ENCODE results near the gene MAPK13.
A peak's percentile ranks its signal among the peaks of the same experiment; 100 is the strongest.
"Not testable (repeated sequence)": the region's sequence is repeated elsewhere in the genome, so short reads cannot be mapped to it uniquely, and the experiment has no call there.

The MAPK13 gene

GRCh38 chr6:36128793-36129192, 1.5 kb upstream of the MAPK13 start:
- no peak for DNase-seq

- DNase-seq, result not testable (repeated sequence)
Observed at GRCh38 chr6:36129334-36129733, 979 bp upstream of the MAPK13 start.

GRCh38 chr6:36130667-36131510, 576 bp downstream of the MAPK13 start:
- DNase-seq, result no peak

DNA sequence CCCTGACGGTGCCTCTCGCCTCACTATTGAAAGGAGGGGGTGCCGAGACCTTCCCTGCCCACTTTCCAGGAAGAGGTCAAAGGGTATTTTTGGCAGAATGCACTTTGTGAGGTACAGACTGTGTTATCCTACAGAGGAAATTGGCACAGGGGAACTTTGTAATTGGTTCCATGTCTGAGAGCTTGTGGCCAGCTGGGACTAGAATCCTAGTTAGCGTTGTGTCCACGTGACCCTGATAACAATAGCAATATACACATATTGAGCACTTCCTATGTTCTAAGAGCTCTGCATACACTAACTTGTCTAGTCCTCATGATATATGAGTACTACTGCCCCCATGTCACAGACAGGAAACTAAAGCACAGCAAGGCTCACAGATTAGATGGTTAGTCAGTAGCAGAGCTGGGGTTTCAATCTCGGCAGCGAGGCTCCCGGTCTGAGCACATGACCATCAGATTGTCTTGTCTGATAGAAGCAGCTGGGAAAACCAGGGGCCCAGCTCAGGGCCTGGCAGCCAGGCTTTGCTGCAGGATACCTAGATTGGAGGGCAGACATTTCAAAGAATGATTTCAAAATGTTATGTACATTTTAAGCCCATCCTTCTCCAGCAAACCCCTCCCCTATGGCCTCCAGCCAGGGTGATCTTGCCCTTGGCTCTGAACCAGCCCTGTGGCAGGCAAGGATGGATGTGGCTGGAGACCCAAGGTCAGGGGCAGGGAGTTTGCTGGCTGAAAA, 1.4 kb downstream of the MAPK13 start:
- DNase-seq, result peak; percentile 85

DNA sequence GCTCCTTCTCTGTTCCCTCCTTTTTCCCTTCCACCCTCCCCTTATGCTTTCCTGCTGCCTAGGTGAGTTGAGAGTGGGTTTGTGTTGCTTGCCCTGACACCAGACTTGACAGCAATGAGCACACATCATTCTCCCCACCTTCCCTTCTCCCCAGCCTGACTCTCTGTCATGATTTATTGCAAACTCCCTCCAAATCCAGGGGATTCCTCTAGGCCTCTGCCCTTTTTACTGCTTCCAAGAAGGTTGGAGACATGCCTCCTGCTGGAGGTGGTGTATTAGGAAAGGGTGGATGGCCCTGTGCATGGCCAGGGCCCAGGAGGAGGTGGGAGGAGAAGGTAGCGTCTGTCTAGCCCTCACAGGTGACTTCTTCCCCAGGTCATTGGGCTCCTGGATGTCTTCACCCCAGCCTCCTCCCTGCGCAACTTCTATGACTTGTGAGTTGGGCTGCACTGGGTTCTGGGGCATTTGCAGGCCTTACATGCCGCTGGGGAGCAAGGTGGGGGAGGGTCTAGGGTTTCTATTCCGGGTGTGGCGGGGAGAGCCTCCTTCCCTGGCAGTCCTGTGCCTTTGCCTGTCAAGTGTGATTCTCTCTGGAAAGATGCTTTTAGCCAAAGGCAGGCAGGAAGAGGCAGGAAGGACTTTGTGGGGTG, 2.1 kb downstream of the MAPK13 start:
- DNase-seq, result no peak

DNA sequence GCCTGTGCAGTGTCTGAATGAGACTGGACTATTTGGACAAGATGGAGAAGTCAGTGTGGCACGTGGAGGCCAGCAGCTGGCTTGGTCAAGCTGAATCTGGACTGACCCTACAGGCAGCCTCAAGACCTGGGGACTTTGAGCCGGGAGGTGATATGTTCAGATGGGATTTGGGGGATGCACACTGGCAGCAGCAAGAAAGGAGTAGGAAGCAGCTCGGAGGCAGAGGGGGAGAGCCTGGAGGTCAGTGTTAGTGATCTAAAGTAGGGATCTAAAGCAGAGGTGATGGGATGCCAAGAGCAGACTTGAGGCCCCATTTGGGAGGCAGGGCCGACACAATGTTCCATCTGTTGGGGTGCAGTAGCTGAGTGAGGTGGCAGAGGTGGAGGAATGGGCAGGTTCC, 2.8 kb downstream of the MAPK13 start:
- DNase-seq, result no peak

DNA sequence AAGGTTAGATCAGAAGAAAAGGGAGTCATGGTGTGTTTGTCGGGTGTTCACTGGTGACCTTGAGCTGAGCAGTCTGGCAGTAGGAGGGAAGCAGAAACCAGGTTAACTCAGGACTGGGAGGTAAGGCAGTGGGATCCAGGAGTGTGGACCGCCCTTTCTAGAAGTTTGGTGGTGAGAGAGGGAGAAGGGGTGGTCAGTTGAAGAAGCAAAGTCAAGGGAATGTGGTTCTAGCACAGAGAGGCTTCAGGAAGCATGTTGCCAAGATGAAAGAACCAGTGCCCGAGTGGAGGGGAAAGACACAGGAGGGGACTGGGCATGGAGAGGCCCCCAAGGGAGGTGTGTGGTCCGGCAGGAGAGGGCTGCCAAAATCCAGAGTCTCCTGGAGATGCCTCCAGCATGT, 3.6 kb downstream of the MAPK13 start:
- no peak for DNase-seq

GRCh38 chr6:36135053-36135731, 4.9 kb downstream of the MAPK13 start:
- no peak for DNase-seq

DNA sequence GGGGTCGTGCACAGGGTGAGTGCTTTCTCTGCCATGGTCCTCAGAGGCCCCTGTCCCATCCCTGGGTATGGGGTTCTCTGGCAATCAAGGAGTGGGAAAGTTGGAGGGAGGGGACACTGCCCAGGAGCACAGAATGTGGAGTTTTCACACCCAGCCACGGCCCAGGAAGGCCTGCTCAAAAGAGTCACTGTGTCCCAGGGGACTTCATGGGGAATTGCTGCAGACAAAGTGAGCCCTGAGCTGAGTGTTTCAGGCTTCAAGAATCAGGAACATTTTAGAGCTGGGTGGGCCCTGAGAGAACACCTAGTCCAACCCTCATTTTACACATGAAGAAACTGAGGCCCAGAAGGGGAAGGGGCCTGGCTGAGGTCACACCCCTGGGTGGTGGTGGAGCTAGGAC, 5.7 kb downstream of the MAPK13 start:
- no peak for DNase-seq

- no peak for DNase-seq
Observed at GRCh38 chr6:36136551-36136950, 6.2 kb downstream of the MAPK13 start.

DNA sequence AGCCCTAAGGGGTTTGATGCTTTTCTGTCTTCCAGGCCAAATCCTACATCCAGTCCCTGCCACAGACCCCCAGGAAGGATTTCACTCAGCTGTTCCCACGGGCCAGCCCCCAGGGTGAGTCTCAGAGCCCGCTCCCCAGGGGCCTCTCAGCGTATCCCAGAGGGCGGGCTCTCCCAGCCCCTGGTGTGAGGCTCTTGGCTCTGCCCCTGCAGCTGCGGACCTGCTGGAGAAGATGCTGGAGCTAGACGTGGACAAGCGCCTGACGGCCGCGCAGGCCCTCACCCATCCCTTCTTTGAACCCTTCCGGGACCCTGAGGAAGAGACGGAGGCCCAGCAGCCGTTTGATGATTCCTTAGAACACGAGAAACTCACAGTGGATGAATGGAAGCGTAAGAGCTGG, 8.4 kb downstream of the MAPK13 start:
- DNase-seq, result no peak

DNA sequence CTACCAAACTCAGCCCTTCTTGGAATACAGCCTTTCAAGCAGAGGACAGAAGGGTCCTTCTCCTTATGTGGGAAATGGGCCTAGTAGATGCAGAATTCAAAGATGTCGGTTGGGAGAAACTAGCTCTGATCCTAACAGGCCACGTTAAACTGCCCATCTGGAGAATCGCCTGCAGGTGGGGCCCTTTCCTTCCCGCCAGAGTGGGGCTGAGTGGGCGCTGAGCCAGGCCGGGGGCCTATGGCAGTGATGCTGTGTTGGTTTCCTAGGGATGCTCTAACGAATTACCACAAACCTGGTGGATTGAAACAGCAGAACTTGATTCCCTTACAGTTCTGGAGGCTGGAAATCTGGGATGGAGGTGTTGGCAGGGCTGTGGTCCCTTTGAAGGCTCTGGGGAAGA, 9.1 kb downstream of the MAPK13 start:
- no peak for DNase-seq

DNA sequence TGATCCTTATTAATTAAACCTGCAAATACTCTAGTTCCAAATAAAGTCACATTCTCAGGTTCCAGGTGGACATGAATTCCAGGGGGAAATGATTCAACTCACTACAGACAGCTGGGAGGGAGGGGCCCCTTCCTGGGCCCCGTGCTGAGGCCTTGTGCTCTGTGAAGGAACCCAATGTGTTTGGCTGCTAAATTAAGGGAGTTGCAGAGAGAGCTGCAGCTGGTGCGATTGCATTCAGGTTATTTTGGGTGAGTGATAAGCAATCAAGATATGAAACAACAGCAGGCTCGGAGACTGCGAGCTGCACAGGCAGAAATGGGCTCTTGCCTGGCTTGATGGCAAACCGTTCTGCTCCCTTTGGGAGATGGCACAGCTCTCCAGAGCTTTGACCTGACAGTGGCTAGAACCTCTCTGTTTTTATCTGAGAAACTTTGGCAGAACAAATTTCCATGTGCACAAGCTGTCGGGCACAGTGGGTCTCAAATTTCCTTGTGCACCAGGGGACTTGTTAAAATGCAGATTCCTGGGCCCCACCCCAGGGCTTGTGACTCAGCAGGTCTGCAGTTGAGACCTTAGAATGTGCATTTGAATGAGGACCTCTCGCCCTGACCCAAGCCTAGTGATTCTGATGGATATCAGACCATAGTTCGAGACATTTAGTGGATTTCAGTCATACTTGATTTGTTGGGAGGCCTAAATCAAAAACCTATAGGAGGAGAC, 9.8 kb downstream of the MAPK13 start:
- DNase-seq, result no peak

DNA sequence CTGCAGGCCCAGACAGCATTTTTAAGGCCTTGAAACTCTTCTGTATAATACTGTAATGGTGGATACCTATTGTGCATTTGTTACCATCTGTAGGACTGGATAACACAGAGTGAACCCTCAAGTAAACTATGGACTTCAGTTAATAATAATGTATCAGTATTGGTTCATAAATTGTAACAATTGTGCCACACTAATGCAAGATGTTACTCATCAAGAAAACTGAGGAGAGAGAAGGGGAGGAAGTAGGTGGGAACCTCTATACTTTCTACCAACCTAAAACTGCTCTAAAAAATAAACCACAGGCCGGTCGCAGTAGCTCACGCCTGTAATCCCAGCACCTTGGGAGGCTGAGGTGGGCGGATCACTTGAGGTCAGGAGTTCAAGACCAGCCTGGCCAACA, 10.8 kb downstream of the MAPK13 start:
- DNase-seq, result no peak

DNA sequence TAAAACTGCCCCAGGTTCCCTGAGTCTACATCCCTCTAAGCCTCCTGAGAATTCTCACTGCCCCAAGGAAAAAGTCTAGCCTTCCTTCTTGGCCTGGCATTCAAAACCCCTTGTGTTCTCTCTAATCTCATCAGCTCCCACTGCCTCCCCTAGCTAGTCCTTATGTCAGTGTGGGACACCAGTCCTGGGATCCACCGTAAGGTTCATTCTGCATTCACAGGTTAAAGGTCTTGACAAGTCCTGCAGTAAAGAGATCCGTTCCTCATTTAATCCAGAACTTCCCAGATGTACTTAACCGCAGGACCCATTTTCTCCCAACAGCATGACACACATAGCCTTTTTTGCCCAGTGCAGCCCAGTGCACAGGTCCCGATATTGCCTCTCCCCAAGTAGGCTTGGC, 11.6 kb downstream of the MAPK13 start:
- no peak for DNase-seq

GRCh38 chr6:36142971-36143838, 12.9 kb downstream of the MAPK13 start:
- DNase-seq, result no peak

- DNase-seq, result no peak
Observed at GRCh38 chr6:36145495-36145894, 15.2 kb downstream of the MAPK13 start.

- DNase-seq, result no peak
Observed at GRCh38 chr6:36147294-36147693, 17.0 kb downstream of the MAPK13 start.

DNA sequence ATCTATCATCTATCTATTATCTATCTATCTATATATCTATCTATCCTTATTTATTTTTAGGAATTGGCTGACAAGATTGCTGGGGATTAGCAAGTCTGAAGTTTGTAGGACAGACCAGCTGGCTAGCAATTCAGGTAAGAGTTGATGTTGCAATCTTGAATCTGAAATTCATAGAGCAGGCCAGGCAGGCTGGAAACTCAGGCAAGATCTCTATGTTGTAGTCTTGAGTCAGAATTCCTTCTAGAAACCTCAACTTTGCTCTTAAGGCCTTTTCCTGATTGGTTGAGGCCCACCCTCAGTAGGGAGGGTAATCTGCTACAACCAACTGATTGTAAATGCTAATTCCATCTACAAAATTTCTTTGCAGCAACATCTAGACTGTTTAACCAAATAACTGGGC, 19.2 kb downstream of the MAPK13 start:
- DNase-seq, result no peak

DNA sequence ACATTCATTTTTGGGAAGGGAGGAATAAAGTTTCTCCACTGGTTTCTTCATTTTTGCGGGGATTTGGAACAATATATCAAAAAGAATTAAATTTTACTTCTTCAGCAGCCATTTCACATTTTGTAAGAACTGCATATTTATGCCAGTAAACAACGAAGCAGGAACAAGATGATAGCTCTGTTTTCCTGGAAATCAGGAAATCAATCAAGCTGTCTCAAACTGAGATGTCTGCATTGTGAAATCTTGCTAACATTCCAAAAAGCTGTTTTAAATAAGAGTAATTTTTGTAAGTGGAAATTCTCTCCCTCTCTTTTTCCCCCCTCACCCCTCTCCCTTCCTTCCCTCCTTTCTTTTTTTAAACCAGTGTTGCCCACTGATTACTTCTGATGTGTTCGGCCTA, 20.0 kb downstream of the MAPK13 start:
- DNase-seq, result no peak

DNA sequence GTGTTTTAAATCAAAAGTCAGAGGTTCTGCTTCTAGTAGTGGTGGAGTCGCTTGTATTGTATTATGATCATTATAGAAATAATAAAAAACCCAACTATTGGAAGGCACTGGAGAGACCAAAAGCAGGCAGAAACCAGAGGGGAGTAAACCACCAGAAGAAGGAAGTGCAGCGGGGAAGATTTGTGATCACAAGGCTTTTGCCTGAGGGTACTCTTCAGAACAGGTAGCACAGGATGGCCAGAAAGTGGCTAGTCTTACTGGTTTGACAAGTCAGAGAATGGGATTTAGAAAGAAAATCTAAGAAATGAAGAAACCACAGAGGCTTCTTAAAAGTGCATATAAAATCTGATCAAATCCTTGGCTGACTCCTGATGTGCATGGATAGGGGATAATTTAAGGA, 24.0 kb downstream of the MAPK13 start:
- no peak for DNase-seq

DNA sequence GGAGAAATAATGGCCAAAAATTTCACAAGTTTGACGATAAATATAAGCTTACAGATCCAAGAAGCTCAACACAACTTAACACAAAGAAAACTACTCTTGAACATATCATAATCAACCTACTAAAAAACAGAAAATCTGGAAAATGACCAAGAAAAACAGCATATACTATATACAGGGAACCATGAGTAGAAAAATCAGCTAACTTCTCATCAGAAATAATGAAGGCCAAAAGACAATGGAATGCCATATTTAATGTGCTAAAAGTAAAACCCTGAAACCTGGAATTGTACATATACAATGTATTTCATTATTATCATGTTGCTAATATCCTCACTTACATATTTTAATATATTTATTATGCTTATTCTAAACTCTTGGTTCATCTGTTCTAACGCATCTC, 25.3 kb downstream of the MAPK13 start:
- DNase-seq, result no peak

All from HCEC 1CT (cell line).